IPS DF 4.7 (cell line): ENCODE results near the gene EYA4.
"Not testable (repeated sequence)": the region's sequence is repeated elsewhere in the genome, so short reads cannot be mapped to it uniquely, and the experiment has no call there.

Experiments
- DNase-seq: peaks from one replicate; pipeline ENCODE4 v3.0.0-alpha.2; 2013; ENCODE audit warnings: low spot score; ENCODE audit errors: extremely low read depth

EYA4 gene

DNA sequence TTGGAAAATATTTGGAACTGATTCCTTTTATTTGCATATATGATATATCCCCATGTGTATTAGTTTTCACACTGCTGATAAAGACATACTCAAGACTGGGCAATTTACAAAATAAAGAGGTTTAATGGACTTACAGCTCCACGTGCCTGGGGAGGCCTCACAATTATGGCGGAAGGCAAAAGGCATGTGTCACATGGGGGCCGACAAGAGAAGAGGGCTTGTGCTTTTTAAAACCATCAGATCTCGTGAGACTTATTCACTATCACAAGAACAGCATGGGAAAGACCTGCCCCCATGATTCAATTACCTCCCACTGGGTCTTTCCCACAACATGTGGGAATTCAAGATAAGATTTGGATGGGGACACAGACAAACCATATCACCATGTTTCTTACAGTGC, 156.4 kb downstream of the EYA4 start:
- not testable (repeated sequence) for DNase-seq

DNA sequence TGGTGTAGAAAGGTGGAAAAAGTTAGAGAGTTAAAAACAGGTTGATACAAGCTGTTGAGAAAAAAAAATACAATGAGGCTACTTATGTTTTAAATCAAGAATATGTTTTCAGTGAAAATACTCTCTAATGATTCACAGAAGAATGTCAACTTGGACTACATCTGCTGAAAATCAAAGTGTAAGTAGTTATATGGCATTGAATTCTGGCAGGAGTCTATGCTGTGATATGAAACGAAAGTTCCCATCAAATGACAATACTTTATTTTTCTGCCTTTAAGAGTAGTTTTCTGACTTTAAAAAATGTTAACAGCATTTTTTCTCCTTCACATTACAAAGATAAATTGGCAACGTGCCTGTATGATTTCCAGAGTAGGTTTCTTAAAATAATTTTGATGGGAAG, 158.3 kb downstream of the EYA4 start:
- DNase-seq = no peak

DNA sequence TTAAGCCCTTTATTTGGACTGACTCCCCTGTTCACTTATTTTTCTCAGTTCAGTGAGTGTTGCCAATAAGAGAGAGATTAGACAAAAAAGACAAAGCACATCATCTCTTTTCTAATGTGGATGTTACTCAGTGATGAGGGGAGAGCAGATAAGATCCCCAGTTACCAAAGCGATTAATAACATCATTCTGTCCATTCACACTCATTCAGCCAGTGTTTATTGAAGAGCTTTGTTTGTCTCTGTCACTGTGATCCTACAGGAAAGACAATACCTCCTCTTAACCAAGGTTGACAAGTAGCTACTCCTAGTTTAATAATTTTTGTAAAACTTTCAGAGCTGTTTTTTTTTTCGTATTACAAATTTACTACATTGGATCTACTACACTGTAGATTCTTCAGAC, 163.0 kb downstream of the EYA4 start:
- DNase-seq = no peak

DNA sequence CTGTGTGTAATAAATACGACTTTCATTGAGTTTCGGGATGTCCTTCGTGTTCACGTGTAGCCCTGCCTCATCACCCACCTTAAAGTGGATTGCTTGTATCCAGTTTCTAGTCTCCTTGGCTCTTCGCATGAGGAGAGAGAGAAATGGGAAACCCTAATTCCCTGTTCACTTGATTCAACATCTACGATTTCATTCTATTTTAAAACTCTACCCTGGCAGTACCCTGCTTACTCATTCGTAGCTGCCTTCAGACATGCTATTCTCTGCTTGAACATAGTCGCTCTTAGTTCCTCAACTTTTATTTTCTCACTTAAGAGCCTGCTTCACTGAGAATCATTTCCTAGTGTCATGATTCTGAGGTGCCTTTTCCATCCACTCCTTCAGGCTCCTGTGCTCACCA, 163.6 kb downstream of the EYA4 start:
- no peak for DNase-seq

DNA sequence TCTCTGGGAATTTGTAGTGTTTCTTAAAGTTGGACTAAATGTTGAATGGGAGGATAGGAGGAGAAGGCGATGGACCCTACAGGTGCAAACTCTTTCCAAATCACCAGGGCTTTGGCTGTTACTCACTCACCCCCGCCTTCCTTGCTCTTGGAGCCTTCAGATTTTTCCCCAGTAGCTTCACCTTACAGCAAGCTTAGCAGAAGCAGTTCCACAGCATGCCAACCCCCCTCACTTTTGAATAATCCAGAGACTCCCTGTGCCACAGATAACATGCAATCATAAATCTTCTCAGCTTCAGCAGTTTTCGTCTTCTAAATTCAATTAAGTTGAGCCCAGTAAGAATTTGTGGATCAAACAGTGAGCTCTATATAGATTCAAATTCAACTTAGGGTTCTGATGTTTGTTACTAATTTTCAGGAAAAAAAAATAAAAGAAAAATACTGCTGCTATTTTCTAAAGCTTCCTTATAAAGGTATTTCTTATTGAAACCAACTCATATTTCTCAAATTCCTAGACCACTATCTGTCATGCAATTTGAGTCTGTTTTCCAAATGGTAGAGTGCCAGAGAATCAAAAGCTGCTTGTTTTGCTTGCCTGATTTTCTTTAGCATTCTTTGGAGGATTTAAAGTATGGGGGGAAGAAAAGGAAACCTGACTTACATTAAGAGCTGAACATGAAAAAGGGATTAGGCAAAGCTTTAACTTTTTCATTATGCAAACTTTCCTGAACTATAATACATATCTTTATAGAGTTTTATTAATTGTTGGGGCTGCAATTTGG, 166.4 kb downstream of the EYA4 start:
- no peak for DNase-seq

DNA sequence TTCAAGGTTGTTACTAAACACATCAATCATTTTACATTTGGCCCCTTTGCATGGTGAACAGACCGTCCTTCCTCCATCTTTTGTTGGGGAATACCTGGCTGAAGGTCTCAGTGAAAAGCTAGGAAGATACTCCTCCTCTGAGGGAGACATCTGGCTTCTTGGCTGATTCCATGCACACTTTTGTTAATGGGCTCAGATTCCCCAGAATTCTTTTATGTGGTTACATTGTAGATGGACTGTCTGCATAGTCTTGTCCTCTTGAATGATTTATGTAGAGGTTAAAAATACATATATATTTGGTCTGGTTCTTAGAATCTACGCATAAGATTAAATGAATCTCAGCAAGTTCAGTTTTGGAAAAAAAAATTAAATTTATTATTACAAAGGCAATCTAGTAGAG, 167.0 kb downstream of the EYA4 start:
- no peak for DNase-seq

DNA sequence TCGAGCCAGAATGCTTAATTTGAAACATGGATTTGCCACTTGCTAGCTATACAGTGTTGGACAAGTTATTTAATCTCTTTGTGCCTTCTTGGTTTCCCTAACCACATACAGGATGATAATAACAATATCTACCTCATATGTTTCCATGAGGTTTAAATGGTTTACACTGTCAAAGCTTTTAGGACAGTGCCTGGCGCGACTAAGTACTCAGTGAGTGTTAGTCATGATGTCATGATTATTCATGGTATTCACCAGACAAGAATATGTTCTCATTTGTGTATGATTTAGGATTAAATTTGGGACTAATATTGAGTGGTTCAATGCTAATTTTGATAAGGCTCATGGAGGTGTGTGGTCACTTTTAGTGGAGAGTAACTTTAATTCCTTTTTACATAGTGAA, 167.4 kb downstream of the EYA4 start:
- no peak for DNase-seq

DNA sequence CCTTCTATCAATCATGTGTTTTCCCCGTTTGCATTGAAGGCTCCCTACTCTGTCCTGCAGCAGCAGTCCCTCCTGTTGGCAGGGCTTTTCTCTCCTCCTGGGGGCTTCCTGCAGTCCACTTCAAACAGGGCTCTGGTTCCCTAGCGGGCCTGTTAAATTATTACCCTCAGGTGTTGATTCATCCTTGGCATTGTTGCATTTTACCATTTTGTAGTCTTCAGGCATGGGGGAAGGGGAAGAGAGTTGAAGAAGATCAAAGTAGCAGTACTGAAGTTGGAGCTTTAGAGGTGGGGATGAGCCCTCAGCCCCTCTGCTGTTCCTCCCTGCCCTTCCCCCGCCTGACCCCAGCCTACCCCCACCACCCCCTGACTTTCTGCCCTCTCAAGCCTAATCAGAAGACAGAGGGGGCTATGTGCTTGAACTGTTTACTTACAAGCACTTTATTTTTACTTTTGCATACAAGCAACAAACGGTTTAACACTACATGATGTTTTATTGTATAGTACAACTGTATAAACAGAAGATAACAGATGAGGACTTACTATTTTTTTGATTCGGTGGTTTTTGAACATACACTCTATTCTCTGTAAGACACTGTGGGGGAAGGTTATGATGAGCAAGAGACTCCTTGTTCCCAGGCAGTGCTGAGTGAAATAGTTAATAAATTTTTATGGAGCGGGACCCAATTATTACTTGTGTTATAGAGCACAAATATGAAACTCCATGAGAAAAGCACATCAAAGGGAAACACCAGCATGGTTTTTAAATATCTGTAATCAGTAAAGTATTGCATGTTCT, 169.7 kb downstream of the EYA4 start:
- no peak for DNase-seq

DNA sequence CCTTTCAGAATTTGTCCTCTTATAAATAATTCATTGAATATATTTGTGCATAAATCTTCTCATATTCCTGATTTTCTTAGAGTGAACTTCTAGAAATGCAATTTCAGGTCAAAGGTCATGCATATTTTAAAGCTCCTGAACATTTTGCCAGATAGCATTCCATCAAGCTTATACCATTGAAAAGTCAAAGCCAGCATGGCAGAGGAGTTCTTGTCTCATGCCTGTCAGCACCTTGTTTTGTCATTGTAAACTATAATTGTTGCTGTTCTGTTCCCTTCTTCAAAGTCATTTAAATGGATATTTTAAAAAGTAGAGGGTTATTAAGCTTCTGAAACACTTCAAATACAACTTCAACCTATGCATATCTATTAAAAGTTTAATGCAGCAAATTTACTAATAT, 170.6 kb downstream of the EYA4 start:
- no peak for DNase-seq

DNA sequence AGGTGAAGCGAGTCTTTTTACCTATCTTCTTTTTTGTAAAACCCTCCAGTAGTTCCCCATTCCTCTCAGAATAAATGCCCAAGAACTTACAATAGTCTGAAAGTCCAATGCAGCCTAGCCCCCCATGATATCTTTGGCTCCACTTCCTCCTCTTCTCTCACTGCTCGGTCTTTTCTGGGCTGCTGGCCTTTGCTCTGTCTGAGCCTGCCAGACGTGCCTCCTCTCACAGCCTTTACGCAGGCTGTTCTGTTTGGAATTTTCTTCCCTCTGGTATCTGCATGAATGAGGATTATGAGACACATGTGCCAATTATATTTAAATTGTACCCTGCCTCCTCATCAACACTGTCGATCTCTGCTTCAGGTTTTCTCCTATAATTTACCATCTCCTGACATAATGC, 174.1 kb downstream of the EYA4 start:
- no peak for DNase-seq

DNA sequence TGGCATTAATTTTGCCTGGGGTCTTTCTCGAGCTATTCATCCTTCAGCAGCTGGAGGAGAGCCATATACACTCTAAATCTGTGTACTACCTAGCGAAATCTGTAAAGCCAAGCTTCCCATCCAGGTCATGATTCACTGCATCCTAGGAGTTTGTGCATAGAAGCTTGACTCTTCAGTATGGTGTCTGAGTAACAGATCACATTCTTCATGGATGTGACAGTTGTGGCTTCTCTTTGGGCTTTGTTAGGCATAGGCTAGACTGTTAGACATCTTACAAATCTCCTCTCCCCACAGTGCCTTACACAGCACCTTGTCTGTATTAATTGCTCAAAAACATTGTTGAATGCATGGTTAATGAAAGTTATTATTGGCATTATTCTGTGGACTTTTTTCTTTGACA, 177.0 kb downstream of the EYA4 start:
- no peak for DNase-seq

DNA sequence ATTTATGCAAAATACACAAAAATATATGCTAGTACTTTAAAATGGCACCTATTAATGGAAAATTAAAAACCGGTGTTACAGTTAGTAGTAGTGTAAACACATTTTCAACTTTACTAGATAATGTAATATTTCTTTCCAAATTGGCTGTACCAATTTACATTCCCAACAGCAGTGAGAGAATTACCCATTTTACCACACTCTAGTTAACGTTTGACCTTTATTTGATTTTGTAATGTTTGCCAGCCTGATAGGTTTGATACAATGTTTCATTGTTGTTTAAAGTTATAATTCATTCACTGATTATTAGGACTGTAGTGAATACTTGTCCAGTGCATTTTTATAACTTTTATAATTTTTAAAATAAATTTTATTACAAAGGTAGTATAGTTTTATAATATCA, 182.1 kb downstream of the EYA4 start:
- DNase-seq = no peak

DNA sequence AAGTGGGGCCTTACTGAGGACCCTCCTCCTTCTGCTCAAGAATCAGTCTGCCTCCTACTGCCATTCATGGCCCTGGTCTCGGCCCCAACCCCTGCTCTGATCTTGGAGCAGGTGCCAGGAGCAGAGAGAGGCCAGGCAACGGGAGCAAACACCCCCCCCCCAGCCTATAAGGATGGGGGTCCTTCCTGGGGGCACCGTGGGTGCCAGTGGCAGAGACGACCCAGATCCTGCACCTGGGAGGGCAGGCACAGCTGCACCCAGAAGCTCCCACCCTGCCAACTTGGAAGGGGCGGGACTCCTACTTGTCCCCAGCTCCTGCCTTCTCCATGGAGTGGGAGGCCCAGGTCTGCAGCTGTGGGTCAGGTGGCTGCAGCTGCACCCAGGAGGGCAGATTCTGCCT, 183.2 kb downstream of the EYA4 start:
- no peak for DNase-seq

DNA sequence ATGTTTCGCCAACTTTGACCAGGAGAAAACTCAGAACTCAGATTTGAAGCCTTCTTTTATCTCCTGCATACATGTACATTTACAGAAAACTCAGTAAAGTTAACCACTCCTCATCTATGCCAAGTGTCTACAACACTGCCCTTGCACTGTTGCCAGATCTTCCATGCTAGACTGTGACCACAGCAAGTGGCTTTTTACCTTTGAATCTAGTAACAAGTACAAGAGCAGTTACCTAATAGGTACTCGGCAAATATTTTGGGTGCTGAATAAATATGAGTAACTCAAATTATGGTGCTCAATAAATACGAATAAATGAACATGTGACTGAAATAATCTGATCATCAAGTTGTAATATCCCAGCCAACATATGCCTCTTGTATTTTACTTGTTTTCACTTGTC, 184.9 kb downstream of the EYA4 start:
- no peak for DNase-seq

DNA sequence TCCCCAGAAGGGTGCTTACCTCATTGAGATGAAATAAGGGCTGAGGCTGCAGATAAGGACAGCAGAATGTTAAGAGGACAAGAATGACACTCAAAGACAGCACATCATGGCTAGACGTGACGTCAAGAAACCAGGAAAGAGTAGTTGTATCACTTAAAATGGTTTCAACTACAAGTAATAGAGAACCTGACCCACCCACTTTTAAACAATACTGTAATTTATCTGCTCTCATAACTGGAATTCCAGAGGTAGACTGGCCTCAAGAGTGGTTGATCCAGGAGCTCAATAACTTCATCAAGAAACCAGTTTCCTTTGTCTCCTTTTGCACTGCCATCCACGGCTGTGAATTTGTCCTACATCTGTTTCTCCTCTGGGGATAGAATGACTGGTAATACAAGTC, 187.1 kb downstream of the EYA4 start:
- no peak for DNase-seq

DNA sequence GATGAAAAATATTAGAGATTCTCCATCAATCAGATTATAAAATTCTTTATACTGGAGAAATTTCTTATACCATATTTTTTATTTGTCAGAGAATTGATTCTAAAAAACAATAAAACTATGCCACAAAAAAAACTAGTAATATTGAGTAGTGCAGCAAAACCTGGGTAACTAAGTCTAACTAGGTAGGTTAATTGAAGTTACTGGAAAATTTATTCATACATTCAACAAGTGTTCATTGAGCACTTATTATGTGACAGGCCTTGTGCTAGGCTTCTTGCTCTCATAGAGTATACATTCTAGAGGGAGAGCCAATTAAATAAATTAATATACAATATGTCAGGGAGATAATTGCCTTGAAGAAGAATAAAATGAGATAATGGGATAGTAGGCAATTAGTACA, 189.4 kb downstream of the EYA4 start:
- DNase-seq = no peak

DNA sequence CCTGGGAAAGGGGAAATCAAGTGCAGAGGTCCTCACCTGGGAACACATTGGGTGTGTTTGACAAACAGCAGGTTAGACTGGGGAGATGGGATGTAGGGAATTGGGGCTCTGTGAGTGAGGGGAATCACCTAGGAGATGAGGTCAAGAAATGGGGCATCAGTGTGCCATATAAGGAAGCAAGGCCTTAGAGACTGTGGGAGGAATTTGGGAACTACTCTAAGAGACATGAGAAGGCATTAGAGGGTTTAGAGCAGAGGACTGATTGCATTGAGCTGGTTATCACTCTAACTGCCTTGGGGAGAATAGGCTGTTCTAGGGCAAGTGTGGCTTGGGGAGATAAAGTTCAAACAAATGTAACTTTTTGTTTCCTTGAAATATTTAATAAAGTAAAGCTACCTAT, 189.9 kb downstream of the EYA4 start:
- no peak for DNase-seq

DNA sequence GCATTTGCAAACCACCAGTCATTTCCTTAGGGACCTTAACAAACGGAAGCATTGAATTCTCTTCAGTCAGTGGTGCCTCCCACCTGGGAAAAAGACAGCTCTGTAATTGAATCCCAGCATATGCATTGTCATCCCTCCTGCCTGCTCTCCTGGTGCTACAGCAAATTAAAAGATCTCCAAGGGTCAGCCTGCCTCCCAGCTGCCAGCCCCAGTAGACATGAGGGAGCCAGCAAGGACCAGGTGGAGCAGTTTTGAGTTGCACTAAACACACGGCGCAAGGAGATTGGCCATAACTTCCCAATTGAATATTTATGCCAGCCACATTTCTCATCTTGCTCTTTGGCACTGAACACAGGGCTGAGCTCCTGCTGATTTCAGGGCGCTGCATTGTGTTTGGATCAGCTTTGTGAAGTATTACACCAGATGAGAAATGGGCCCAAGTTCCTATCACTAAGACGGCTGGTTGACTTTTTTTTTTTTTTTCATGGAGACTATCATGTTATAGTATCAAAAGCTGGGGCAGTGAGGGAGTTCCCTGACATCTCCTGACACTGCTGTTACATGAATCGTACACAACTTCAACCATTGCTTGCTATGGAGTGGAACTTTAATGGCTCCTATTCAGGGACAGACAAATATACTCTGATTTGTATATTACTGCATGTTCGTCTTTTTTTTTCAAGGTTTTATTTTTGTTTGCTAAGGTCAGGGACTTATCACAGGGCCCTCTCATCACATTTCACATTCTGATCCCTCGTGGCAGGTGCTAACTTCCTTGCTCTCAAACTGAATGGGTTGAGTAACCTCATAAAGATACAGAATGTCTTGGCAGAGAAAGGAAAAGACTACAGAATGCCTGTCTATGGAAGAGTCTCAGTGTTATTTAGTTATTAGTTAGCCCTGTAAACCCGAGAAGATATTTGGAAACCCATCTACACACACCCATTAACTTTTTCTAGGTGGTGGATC, 191.1 kb downstream of the EYA4 start:
- DNase-seq = no peak

DNA sequence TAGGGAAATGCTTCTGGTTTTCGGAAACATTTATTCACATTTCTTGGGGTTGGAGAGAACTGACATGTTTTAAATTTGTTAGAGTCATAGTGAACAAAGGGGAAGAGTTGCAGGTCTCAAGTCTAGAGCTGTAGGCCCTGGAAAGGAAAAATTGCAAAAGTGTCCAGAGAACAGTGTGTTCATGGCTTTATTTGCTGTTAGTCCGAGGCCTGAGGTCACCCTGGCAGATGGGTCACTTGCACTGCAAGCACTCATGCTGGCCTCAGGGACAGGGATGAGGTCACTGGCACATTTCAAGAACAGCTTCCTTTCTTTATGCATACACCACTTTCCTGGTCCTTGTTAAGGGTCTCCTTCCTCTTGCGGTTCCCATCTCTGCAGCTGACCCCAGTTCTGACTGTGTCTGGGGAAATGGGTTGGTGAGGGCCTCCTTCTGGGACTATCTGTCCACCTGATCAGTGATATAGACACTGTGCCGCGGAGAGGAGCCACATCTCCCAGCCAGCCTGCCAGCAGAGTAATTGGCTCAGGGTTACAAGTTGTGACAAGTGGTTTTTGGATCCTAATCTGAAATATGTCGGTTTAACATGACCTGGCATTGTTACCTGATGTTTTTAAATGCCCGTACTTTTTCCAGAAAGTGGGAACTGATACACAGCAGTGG, 194.0 kb downstream of the EYA4 start:
- DNase-seq = no peak

DNA sequence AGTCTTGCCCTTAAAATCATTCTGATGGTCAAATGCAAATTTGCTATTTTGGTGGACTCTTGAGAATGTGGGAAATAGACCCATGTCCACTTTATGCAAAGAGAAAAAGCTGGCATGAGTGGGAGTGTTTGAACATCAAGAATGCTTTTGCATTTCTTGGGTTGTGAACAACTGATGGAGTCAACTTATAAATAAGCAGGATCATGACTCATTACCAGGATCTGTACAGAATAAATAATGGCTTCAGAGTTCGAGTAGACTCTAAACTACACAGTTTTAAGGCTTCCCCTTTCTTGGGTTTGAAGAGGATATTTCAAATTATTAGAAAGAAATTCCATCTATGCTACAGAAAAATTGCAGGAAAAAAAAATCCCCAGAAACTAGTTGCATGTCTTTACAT, 195.5 kb downstream of the EYA4 start:
- no peak for DNase-seq

DNA sequence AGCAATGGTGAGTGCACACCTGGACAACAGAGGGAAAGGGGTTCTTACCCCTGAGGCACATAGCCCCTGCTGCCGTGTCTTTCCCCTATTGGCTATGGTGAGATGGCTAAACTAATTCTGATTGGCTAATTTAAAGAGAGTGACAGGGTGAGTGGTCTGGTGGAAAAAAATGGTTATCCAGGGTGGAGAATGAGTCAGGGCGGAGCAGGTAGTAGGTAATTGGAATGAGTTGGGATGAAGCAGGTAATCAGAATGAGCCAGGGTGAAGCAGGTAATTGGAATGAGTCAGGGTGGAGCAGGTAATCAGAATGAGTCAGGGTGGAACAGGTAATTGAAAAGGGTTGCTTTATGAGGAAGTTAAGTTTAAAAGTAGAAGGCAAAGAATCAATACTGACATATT, 200.3 kb downstream of the EYA4 start:
- no peak for DNase-seq
